ENCODE measurements around the gene WWOX. TPM values are rescaled to one million over a fixed set of nuclear protein-coding genes. Genes with fewer than 3 reads are reported as not detected.

WWOX gene
- total RNA-seq, 1 donor from 2014 or later = 7.3 TPM

DNA sequence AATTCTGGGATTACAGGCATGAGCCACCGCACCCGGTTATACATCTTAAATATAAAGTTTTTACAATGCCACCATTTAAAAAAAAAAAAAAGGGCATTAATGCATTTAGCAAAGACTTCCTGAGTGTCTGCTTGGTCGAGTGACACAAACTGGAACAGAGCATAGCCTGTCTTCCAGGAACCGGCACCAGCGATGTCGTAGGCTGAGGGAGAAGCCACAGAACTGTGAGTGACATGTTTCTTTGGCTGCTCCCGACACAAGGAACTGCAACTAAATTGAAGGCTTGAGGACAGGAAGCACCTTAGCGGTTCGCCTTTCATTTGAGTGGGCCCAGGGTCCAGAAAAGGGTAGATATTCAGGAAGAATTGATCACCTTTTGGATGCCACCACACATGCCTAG lies 783.3 kb downstream of the WWOX start:
- DNase-seq (ENCODE audit: low read depth) (no peak), FAIRE-seq (no peak)
- Histone ChIP-seq H3K27me3 (ENCODE audit: insufficient read depth, low read length) (no peaks in the 10 kb centered on the region), H3K4me3 (ENCODE audit: insufficient read depth, low read depth, low read length) (no peak overlapping the region), H3K4me2 (ENCODE audit: low read length) (no peak overlapping the region), H3K36me3 (ENCODE audit: insufficient read depth, low read length) (no peaks in the 10 kb centered on the region), H3K9me3 (ENCODE audit: insufficient read depth, low read depth, low read length) (no peaks in the 10 kb centered on the region), H3K79me2 (ENCODE audit: insufficient read depth, low read length) (no peaks in the 10 kb centered on the region), H3K9ac (ENCODE audit: low read length) (no peak overlapping the region), H3K27ac (ENCODE audit: low read depth, low read length) (no peak overlapping the region), H2AFZ (ENCODE audit: low read depth, low read length) (no peak overlapping the region), H3K4me1 (ENCODE audit: insufficient read depth, low read length) (no peaks in the 10 kb centered on the region), H4K20me1 (ENCODE audit: insufficient read depth, low read length) (no peaks in the 10 kb centered on the region)
- TF ChIP-seq EZH2 (IDR thresholded peaks at IDR 0.05; ENCODE audit: insufficient read depth, low read length) = no peak
- no peak for TF ChIP-seq CTCF (IDR thresholded peaks at IDR 0.05; ENCODE audit: insufficient read depth, low read depth, low read length)
- H3K4me3 Mint-ChIP-seq (ENCODE audit: unreplicated experiment) = no peak overlapping the region
- no peaks in the 10 kb centered on the region for H3K27me3 Mint-ChIP-seq (ENCODE audit: low read depth, unreplicated experiment)
- H3K4me1 Mint-ChIP-seq (ENCODE audit: low read depth, unreplicated experiment) = no peaks in the 10 kb centered on the region
- no peak overlapping the region for H3K27ac Mint-ChIP-seq (ENCODE audit: unreplicated experiment)
- H3K36me3 Mint-ChIP-seq (ENCODE audit: low read depth, unreplicated experiment) = no peaks in the 10 kb centered on the region
- no peaks in the 10 kb centered on the region for H3K9me3 Mint-ChIP-seq (ENCODE audit: unreplicated experiment)

- no peak overlapping the region for H3K9ac ChIP-seq (ENCODE audit: low read length)
Observed at GRCh38 chr16:78884204-78884603, 784.8 kb downstream of the WWOX start.

More at GRCh38 chr16:78884204-78884603, 784.8 kb downstream of the WWOX start:
- Mint-ChIP-seq H3K27ac (ENCODE audit: unreplicated experiment) (no peak overlapping the region), H3K9me3 (ENCODE audit: unreplicated experiment) (no peaks in the 10 kb centered on the region), H3K27me3 (ENCODE audit: low read depth, unreplicated experiment) (no peaks in the 10 kb centered on the region), H3K36me3 (ENCODE audit: low read depth, unreplicated experiment) (no peaks in the 10 kb centered on the region), H3K4me3 (ENCODE audit: unreplicated experiment) (no peak overlapping the region), H3K4me1 (ENCODE audit: low read depth, unreplicated experiment) (no peaks in the 10 kb centered on the region)
- FAIRE-seq (no peak), DNase-seq (ENCODE audit: low read depth) (no peak)
- no peaks in the 10 kb centered on the region for H4K20me1 ChIP-seq (ENCODE audit: insufficient read depth, low read length)
- TF ChIP-seq EZH2 (IDR thresholded peaks at IDR 0.05; ENCODE audit: insufficient read depth, low read length) = no peak
- TF ChIP-seq CTCF (IDR thresholded peaks at IDR 0.05; ENCODE audit: insufficient read depth, low read depth, low read length) = no peak
- no peaks in the 10 kb centered on the region for H3K79me2 ChIP-seq (ENCODE audit: insufficient read depth, low read length)
- no peak overlapping the region for H3K4me3 ChIP-seq (ENCODE audit: insufficient read depth, low read depth, low read length)
- H3K9me3 ChIP-seq (ENCODE audit: insufficient read depth, low read depth, low read length) = no peaks in the 10 kb centered on the region
- no peak overlapping the region for H3K27ac ChIP-seq (ENCODE audit: low read depth, low read length)
- no peak overlapping the region for H3K4me2 ChIP-seq (ENCODE audit: low read length)
- H3K36me3 ChIP-seq (ENCODE audit: insufficient read depth, low read length) = no peaks in the 10 kb centered on the region
- no peaks in the 10 kb centered on the region for H3K27me3 ChIP-seq (ENCODE audit: insufficient read depth, low read length)
- no peaks in the 10 kb centered on the region for H3K4me1 ChIP-seq (ENCODE audit: insufficient read depth, low read length)
- H2AFZ ChIP-seq (ENCODE audit: low read depth, low read length) = no peak overlapping the region
